GM18907 (cell line): Measurements from ENCODE around the gene INO80.
A peak's percentile ranks its signal among the peaks of the same experiment; 100 is the strongest.

Experiments used
- ATAC-seq: cut with Tn5 transposase; IDR thresholded peaks from one replicate; pipeline ENCODE4 v1.9.1; 2021; ENCODE audit warnings: mild to moderate bottlenecking, moderate library complexity; ENCODE audit not compliant: unreplicated experiment

Gene INO80

DNA sequence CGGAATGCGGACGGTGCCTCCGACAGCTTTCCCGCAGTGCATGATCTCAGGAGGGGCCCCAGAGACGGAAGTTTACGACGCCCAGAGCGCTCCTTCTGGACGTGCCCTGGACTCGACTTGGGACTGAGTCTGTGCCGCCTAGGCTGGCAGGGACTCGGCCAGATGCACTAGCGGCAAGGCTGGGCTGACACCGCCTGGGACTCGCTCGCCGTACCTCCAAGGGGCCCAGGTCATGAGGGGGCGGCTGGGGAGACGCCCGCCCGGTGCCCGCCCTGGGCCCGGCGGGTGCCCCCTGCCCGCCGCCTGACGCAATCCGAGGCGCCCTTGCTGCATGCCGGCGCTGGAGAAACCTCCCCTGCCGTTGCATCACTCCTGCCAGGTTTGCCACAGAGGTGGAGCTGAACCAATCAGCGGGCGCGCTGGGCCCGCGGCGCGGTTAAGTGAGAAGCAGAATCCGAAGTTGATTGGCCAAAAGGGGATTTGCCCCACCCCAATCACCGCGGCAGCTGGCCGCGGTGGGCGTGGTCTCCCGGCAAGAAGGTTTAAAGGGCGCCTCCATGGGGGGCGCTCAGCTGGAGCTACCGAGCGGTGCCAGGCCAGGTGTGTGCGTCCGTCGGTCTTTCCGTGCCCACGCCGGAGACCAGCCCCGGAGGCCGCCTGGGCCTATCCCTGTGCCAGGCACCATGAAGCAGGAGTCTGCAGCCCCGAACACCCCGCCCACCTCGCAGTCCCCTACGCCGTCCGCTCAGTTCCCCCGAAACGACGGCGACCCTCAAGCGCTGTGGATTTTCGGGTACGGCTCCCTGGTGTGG is 163.0 kb downstream of the INO80 start, which contains the start of gene CHAC1:
CHAC1 (plus strand) TSS at position 571 of the 812 bp plus-strand sequence; CDS start at position 684, 113 bp downstream.
- peak; percentile 86 for ATAC-seq

- no peak for ATAC-seq
Measured at GRCh38 chr15:40952301-40952900, 163.7 kb downstream of the INO80 start.

GRCh38 chr15:40951764-40952163 is 164.3 kb downstream of the INO80 start:
- no peak for ATAC-seq

DNA sequence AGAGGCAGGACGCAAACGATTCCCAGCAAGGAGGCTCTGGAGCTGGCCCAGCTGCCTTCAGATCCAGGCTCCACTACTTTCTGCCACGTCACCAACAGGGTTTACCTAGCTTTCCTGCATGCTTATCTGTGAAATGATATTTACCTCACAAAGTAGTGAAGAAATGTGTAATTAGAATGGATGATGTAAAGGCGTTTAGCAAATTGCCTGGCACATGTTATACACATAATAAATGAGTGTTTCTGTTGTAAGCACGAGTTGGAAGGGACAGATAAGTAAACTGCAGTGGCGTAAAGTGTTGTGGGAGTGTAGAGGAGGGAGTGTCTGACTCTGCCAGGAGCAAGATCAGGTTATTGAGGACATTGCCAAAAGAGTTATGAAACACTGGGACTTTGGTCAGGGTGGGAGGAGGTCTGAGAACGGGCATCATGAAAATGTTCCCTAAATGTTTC is 166.3 kb downstream of the INO80 start:
- no peak for ATAC-seq

GRCh38 chr15:40948706-40949473 is 167.2 kb downstream of the INO80 start:
- no peak for ATAC-seq

DNA sequence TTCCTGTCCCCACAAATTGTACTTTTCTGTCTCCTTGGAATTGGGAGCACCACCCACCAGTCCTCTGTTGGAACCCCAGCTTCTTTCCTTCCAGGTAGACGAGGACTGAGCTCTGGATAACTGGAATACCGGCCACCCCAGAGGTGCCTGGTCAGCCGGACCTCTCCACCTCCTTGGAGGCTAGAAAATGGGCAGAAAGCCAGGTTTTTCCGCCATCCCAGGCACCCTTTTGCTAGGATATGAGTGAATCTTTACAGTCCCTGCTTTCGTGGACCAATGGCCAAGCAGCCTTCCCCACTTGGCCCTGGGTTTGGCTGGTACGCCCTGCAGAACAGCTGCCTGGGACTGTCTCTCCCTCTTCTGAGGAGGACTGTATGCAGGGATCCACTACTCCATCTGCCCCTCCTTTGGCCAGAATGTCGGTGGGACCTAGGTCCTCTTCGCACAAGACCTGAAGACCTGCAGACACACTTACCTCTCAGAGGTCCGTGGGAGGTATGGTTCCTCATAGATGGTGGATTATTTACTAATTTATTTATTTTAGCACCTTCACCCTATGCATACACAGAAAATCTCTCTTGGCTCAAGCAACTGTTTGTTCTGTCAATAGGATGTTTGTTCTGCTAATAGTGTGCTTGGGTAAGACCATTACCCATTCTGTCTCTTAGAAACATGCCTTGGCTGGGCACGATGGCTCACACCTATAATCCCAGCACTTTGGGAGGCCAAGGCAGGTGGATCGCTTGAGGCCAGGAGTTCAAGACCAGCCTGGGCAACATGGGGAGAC is 171.4 kb downstream of the INO80 start:
- ATAC-seq, result no peak

- ATAC-seq, result no peak
Measured at GRCh38 chr15:40943764-40944365, 172.2 kb downstream of the INO80 start.

GRCh38 chr15:40942878-40943277 is 173.2 kb downstream of the INO80 start:
- ATAC-seq, result no peak

GRCh38 chr15:40942337-40942854 is 173.7 kb downstream of the INO80 start:
- no peak for ATAC-seq

GRCh38 chr15:40941528-40942336 is 174.3 kb downstream of the INO80 start:
- peak; percentile 57 for ATAC-seq

- no peak for ATAC-seq
Measured at GRCh38 chr15:40941068-40941527, 175.0 kb downstream of the INO80 start.

- ATAC-seq, result no peak
Measured at GRCh38 chr15:40940296-40940801, 175.7 kb downstream of the INO80 start.

GRCh38 chr15:40938536-40938870 is 177.6 kb downstream of the INO80 start:
- ATAC-seq, result no peak

- no peak for ATAC-seq
Measured at GRCh38 chr15:40937762-40938535, 178.1 kb downstream of the INO80 start.

DNA sequence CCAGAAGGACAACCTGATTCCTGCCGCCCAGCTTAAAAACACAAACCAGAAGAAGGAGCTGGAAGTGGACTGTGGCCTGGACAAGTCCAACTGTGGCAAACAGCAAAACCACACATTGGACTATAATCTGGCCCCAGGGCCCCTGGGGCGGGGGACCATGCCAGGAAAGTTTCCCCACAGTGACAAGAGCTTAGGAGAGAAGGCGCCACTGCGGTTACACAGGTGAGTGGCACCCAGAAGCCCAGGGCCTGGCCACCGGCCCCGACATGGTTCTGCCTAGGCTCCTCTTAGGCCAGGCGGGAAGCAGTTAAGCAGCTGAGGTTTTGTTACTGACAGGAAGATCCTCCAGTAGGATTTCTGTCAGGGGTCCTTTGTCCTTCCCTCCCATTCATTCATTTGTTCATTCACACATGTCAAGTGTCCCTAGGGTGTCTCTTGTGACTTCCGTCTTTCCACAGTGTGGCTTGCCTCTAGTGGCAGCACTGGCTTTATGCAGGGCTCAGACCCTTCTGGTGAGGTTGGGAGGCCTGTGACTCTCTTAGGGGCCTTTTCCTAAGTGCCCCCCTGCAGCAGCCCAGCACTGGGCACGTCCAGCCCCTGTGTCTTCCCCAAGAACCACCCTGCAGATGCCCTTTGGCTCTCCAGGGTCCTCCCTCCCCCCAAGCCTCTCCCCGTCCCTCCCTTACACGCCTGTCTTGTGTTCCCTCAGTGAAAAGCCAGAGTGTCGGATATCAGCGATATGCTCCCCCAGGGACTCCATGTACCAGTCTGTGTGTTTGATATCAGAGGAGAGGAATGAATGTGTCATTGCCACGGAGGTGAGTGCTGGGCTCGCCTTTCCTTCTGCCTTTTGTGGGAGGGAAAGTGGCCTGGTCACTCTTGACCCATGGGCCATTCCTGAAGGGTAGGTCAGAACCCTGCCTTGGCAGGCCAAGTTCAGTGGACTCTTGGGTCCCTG is 179.1 kb downstream of the INO80 start:
- no peak for ATAC-seq

GRCh38 chr15:40936234-40936708 is 179.8 kb downstream of the INO80 start:
- no peak for ATAC-seq

DNA sequence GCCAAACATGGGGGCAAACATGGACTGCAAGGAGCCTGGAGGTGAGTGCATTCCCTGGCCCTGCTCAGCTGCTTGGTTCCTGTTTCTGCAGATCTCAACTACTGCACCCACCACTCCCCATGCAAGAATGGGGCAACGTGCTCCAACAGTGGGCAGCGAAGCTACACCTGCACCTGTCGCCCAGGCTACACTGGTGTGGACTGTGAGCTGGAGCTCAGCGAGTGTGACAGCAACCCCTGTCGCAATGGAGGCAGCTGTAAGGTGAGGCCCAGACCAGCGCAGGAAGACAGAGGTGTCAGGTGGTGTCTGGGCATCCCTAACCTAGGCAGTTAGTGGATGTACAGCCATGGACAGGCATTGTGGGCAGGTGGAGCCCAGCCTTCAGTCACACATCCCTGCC is 181.6 kb downstream of the INO80 start:
- ATAC-seq, result no peak
